Activated CD8-positive, alpha-beta memory T cell treated with anti-CD3 and anti-CD28 coated beads, Interleukin-2, amount 50 U/mL, for 4 hours (primary cell): ENCODE results near the gene VPS41.

Source experiments
- DNase-seq: peaks from one replicate; pipeline ENCODE4 v3.0.0-alpha.2; 2020

The VPS41 gene

GRCh38 chr7:38716397-38716796, 192.6 kb downstream of the VPS41 start:
- DNase-seq, result no peak

DNA sequence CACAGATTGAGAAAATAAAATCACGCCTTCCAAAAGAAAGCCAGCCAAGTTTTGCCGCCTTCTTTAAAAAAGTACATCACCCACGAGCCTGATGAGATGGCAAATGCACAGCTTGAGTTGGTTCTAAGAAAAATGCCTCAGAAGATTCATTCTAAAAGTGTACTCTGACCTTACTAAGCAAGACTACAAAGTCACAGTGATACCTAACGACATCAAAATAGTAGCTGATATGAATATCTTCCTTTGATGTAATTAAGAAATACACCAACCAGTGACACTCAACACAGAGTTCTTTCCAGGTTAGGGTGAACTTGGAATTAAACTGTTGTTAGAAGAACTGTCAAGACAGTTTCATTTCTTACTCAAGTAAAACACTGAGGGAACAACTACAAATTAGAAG, 199.9 kb downstream of the VPS41 start:
- DNase-seq, result no peak

- no peak for DNase-seq
These were observed 204.2 kb downstream of the VPS41 start for GRCh38 chr7:38704751-38705150.

- DNase-seq, result no peak
These were observed 204.9 kb downstream of the VPS41 start for GRCh38 chr7:38704041-38704547.

DNA sequence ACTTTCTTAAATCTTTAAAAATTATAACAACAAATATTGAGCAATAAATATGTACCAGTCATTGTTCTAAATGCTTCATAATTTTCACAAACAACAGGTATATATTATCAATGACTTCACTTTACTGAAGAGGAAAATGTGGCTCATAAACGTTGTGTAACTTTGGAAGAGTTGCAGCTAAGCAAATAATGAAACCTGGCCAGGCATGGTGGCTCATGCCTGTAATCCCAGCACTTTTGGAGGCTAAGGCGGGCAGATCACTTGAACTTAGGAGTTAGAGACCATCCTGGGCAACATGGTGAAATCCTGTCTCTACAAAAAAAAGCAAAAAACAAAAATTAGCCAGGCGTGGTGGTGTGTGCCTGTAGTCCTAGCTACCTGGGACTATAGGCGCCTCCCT, 205.9 kb downstream of the VPS41 start:
- no peak for DNase-seq

GRCh38 chr7:38702002-38702535, 206.9 kb downstream of the VPS41 start:
- no peak for DNase-seq

GRCh38 chr7:38700116-38700515, 208.9 kb downstream of the VPS41 start:
- DNase-seq, result no peak

DNA sequence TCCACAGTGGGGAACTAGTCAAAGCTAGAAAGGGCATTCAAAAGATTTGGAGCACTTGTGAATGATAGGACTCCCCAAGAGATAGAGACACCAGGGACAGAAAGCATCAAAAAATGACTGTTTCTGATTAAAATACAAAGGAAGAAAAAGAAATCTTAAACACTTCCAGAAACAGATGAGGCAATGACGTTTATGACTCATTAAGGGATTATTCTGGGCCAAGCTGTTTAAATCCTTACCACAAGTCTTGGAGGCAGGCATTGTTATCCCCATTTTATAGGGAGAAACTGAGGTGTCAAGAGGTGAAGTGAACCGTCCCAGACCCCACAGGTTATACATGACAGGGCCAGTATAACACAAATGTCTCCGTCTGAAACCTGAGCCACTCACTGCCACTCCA, 209.5 kb downstream of the VPS41 start:
- no peak for DNase-seq

- DNase-seq, result no peak
These were observed 214.7 kb downstream of the VPS41 start for GRCh38 chr7:38694326-38694725.

DNA sequence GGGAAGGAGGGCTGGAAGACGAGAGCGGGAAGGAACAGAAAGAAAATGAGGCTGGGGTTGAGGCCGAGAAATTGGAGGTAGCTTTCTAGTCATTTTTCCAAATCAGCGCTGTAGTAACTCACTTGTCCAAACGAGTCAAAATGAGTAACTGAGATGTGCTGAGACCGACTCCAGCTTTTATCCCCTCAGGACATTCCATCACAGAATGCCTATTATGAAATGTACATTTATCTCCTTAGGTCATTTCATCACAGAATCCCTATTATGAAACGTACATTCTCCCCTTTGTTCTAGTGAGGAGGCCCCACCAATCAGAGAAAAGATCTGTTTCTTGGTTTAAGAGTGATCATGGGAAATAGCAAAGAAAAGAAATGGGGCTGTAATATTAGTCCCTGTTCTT, 222.1 kb downstream of the VPS41 start:
- no peak for DNase-seq

GRCh38 chr7:38685851-38686250, 223.1 kb downstream of the VPS41 start:
- DNase-seq, result no peak

DNA sequence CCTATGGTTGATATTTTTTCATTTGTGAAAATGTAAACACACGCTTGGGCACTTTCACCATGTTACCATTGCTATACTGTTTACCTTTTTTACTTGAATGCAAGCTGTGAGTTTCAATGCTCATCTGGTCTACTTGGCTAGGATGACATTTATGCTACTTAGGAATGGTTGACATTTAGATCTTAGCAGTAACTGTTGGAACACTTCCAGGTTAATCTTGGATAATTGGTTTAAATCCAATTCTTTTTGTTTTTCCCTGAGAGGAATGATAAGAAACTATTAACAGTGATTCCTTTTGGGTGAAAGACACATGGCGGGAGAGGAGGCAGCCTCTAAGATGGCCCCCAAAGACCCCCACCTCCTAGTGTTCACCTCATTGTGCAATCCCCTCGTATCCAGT, 226.4 kb downstream of the VPS41 start:
- DNase-seq, result no peak

DNA sequence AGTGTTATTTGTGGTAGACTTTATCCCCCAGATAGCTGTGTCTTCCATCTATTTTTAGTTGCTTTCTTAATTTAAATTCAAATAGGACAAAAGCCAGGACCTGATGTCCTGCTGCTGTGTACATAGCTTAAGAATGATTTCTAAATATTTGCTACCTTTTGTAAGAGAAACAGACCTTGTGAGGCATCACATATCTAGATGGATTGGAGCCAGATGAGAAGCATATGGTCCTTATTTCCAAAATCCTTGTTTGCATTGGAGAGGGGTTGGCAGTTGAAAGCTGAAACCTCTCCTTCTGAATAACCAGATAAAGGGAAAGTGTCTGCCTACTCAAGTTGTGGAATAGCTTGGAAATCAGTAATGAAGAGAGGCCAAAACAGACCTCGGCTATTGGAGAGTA, 227.1 kb downstream of the VPS41 start:
- DNase-seq, result no peak

DNA sequence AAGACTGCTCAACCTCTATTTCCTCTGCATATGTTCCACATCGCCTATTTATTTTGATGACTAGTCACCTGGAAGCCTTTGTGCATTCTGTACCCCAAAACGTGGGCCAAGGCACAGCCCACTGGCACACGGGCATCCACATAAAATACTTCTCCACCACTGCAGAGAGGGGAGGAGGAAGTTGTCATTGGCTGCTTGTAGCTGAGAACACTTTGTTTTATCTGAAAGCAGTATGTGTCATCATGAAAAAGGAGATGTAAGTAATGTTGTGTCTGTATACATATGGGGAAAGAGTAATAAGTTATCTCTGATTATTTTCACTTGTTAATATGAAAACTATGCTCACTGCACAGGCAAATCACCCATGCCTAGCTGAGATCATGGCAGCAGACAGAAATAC, 229.6 kb downstream of the VPS41 start:
- no peak for DNase-seq

GRCh38 chr7:38678698-38679054, 230.3 kb downstream of the VPS41 start:
- DNase-seq, result no peak

DNA sequence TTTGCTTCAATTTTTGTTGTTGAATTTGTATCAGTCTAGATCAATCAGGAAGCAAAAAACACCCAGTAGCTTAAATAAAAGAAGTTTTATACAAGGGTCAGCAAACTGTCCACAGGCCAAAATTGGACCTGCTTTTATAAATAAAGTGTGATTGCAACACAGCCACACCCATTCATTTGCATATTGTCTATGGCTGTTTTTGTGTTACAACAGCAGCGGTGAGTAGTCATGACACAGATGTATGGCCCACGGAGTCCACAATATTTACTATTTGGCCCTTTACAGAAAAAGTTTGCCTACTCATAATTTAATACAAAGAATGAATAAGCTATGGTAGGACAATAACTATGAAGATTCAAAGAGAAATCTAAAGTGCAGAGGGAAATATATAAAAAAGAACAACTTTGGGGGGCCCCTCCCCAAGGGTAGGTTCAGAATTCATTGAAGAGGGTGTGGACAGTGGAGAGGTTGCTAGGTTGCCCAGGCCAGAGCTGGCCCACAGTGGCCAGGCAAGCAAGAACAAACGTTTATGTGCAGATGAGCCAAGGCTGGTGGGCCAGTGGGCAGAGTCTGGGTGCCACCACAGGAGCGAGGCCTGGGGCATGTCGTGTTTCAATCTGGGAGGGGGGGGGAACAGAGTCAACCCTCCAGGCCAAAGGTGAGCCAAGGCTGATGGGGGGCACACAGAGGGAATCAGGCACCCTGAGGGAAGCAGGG, 230.9 kb downstream of the VPS41 start:
- DNase-seq, result no peak

DNA sequence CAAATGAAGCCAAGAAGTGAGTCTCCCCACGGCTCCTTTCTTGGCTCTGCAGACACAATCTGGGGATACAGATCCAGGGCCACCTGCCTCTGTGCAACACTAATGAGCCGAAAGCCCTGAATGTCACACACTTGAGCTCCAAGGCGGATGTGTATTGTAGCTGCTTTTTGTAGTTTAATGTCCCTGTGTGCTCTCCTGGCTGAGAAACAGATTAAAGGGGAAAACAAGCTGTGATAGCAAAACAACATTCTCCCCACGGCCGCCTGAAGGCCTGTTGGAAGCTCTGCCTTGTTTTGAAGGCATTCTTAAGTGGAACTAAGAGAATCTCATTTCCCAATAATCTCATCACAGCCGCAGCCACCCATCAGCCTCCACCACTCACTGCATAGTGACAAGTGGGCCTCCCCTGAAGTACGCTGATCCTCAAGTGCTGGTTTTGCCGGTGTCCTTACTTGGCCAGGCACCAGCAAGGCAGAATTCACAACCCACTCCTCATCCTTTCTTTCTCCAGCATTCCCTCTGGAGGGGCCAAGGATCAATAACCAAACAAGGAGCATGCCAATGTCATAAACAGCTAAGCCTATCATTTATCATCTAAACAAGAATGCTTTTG, 233.4 kb downstream of the VPS41 start:
- no peak for DNase-seq

DNA sequence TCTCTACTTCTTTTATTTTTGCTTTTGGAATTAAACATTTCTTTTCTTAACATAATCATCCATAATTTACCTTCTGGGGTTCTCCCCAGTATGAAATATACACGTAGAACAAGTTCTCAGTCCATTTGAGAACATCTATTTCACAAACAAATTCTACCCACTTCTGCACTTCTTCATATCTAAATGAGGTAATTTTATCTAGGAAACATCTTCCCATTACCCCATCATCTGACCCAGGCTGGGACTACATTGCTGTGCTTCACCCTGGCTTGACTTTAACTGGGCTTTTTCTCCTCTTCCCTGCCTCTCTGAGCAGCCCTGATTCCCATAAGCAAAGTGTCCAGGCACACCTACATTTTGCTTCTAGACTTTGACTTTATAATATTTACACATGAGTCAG, 234.5 kb downstream of the VPS41 start:
- no peak for DNase-seq

DNA sequence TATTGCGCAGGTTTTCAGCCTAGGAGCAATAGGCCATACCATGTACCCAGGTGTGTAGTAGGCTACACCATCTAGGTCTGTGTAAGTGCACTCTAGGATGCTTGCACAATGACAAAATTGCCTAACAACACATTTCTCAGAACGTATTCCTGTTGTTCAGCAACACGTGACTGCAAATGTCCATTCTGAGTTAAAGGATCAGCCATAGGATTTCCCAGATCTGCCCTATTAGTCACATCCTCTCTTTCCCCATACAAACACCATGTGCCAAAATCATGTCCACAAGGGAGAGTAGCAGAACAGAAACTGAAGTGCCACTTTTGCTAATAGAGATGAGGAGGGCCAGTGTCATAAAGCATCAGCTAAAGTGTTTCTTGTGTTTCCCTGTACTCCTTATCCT, 235.2 kb downstream of the VPS41 start:
- no peak for DNase-seq
